ENCODE measurements around the gene AP2B1.

The AP2B1 gene

DNA sequence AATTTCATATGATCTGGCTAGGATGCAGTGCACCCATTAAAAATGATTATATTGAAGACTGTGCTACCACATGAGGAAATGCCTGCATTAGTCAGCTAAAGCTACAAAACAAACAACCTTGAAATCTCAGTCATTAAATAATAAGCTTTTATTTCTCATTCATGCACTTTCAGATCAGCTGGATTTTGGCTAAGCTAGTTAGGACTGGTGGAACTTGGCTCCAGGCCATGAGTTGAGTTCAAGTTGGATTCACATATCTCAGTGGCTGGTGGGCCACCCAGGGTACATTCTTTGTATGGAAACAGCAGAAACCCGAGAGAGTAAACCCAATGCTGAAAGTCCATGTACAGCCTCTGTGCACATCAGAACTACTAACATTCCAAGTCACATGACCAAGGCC, 43.3 kb upstream of the AP2B1 start:
- TF ChIP-seq, protein P1, sequence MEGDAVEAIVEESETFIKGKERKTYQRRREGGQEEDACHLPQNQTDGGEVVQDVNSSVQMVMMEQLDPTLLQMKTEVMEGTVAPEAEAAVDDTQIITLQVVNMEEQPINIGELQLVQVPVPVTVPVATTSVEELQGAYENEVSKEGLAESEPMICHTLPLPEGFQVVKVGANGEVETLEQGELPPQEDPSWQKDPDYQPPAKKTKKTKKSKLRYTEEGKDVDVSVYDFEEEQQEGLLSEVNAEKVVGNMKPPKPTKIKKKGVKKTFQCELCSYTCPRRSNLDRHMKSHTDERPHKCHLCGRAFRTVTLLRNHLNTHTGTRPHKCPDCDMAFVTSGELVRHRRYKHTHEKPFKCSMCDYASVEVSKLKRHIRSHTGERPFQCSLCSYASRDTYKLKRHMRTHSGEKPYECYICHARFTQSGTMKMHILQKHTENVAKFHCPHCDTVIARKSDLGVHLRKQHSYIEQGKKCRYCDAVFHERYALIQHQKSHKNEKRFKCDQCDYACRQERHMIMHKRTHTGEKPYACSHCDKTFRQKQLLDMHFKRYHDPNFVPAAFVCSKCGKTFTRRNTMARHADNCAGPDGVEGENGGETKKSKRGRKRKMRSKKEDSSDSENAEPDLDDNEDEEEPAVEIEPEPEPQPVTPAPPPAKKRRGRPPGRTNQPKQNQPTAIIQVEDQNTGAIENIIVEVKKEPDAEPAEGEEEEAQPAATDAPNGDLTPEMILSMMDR (IDR thresholded peaks at IDR 0.05): no peak
- Histone ChIP-seq H3K27ac (no peak overlapping the region), H3K4me3 (no peak overlapping the region)
- DNase-seq (ENCODE audit: low spot score): no peak

DNA sequence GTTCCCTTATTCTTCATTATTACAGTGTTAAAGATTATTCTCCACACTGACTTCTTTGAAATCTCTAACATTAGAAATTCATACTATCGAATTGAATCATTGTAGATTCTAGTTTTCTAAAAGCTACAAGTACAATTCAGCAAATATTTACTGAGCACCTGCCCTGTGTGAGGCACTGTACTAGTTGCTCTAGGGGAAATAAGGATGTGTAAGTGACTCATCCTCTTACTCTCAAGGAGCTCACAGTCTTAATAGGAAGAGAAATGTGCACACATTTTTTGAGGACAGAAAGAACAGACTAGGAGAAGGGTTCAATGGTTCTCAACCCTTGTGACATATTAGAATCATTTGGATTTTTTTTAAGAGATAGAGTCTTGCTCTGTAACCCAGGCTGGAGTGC, 42.0 kb upstream of the AP2B1 start:
- no peak overlapping the region for H3K27ac ChIP-seq
- no peak for DNase-seq (ENCODE audit: low spot score)
- no peak overlapping the region for H3K4me3 ChIP-seq
- TF ChIP-seq, protein P1 (IDR thresholded peaks at IDR 0.05): no peak

DNA sequence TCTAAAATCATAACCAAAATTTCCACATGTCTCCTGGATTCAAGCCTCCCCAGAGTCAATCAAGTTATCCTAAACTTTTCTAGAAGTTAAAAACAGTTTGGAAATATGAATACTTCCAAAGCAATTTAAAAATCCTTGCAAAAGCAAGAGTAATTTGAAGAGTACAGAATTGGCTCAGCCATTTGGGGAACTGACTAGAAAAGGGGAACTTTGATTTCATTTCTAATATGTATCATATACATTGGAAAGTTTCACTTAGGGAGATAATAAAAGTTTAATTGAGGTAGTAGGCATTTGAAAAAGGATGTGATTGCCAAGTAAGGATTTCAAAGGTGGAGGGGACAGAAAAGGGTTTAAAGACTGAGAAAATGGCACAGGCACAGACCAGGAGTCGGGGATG, 40.6 kb upstream of the AP2B1 start:
- no peak overlapping the region for H3K4me3 ChIP-seq
- TF ChIP-seq, protein P1 (IDR thresholded peaks at IDR 0.05): no peak
- DNase-seq (ENCODE audit: low spot score): no peak

DNA sequence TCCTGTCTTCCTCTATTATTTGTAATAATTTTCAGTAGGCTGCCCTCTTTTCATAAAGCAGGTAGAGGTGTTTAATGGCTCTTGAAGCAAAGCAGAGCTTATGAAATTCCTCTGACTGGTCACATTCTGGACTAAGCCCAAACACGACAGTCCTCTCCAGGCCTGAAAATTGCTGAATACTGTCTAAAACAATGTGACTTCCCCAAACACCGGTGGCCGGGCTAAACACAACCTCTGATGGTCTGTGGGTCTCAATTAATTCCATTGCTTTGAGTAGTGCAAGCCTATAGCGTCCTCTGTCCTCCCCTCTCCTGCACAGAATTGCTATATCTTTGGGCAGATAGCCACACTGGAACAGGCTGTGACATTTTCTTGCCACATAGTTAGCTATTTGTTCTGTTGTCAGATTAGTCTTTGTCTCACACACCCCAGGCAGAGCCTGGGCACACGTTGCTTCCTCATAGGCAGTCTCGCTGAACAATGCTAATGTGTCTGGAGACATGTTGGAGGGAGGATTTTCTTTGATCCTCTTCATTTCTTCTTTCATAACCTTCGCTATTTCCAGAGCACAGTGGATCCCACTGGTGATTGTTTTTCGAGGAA, 38.8 kb upstream of the AP2B1 start:
- DNase-seq (ENCODE audit: low spot score): no peak
- TF ChIP-seq, protein P1 (IDR thresholded peaks at IDR 0.05): no peak
- H3K4me3 ChIP-seq: no peak overlapping the region
- no peak overlapping the region for H3K27ac ChIP-seq

More for the DNA sequence above, 40.6 kb upstream of the AP2B1 start:
- H3K27ac ChIP-seq: no peak overlapping the region

DNA sequence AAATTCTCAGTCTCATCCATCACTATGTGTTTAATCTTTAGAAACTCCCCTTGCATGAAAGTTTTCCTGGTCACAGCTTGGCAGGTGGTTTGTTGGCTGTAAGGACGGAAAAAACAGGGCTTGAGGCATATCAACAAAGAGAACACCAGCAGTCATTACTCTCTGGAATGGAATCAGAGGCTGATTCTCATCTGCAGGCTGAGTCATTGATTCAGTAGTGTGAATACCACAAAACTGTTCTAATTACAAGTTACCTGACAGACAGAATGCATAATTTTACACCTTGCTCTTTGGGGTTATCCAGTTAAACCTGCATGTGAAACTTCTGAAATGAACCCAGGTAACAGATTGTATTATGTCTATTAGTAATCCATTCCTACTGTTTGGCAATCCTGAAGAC, 38.1 kb upstream of the AP2B1 start:
- Histone ChIP-seq H3K4me3 (no peak overlapping the region), H3K27ac (no peak overlapping the region)
- TF ChIP-seq, protein P1 (IDR thresholded peaks at IDR 0.05): no peak
- no peak for DNase-seq (ENCODE audit: low spot score)

DNA sequence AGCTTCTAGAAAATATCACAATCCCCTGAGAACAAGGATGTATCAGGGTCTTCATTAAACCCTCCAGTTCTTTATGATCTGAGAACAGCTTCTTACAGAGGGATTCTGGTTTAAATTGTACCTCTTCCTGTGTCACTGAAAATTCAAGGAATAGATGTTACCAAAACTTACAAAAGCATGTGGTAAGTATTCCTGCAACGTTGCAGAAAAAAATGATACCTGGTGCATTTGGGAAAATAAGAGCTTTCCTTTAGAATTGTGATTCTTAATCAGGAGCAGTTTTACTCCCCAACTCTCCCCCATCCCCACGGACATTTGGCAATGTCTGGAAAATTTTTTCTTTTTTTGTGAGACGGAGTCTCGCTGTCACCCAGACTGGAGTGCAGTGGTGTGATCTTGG, 33.8 kb upstream of the AP2B1 start:
- no peak for DNase-seq (ENCODE audit: low spot score)
- Histone ChIP-seq H3K4me3 (no peak overlapping the region), H3K27ac (no peak overlapping the region)
- TF ChIP-seq, protein P1 (IDR thresholded peaks at IDR 0.05): no peak

DNA sequence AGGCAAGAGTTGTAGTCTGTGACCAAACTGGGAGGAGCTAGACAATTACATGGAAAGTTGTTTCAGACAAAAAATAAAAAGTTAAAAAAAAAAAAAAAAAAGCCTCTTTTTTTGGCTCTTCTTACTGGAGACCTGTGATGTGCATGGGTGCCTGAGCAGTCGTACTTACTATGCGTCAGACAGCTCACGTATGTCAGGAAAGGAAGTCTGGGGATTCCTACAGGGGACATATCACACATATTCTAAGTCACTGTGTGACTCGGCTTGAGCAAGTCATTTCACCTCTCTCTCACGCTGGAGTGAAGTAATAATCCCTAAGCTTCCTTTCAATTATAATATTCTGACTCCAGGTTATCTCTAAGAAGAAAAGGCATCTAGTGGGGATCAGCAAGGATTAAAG, 32.5 kb upstream of the AP2B1 start:
- no peak for DNase-seq (ENCODE audit: low spot score)
- TF ChIP-seq, protein P1 (IDR thresholded peaks at IDR 0.05): no peak
- H3K27ac ChIP-seq: no peak overlapping the region
- H3K4me3 ChIP-seq: no peak overlapping the region

Data from coronary artery (tissue), 2 donors.